Neural progenitor cell (in vitro differentiated cells): ENCODE data around the gene LTBP2. TPM values are rescaled to one million over a fixed set of nuclear protein-coding genes. Genes with fewer than 3 reads are reported as not detected.

Experiments
- DNase-seq: peaks from one replicate; pipeline ENCODE4 v3.0.0-alpha.2; 2016; ENCODE audit warnings: low spot score
- H2AFZ ChIP-seq: fragments of 200-600 bp; sonication (generic); replicated peaks from 2 replicates; pipeline ENCODE4 v1.6.1; 2016; ENCODE audit warnings: antibody characterized with exemption
- H3F3A ChIP-seq: fragments of 200-600 bp; sonication (generic); 2 replicates; pipeline ENCODE4 v1.6.1; 2016; ENCODE audit warnings: antibody characterized with exemption, low read depth
- H3K27ac ChIP-seq: fragments of 200-600 bp; sonication (generic); 2 replicates; pipeline ENCODE4 v1.5.1; 2016; ENCODE audit warnings: mild to moderate bottlenecking
- H3K27me3 ChIP-seq: fragments of 200-600 bp; sonication (generic); 2 replicates; pipeline ENCODE4 v1.6.1; 2016; ENCODE audit warnings: mild to moderate bottlenecking, moderate library complexity
- H3K36me3 ChIP-seq: fragments of 200-600 bp; sonication (generic); 2 replicates; pipeline ENCODE4 v1.5.1; 2016
- H3K4me1 ChIP-seq: fragments of 200-600 bp; sonication (generic); 2 replicates; pipeline ENCODE4 v1.6.1; 2016; ENCODE audit warnings: mixed run types
- H3K4me2 ChIP-seq: fragments of 200-600 bp; sonication (generic); 2 replicates; pipeline ENCODE4 v1.6.1; 2016
- H3K4me3 ChIP-seq: fragments of 200-600 bp; sonication (generic); 2 replicates; pipeline ENCODE4 v1.5.1; 2016
- H3K79me2 ChIP-seq: fragments of 200-600 bp; sonication (generic); 2 replicates; pipeline ENCODE4 v1.6.1; 2016; ENCODE audit warnings: low read depth
- H3K9ac ChIP-seq: fragments of 200-600 bp; sonication (generic); 2 replicates; pipeline ENCODE4 v1.6.1; 2016
- H3K9me3 ChIP-seq: fragments of 200-600 bp; sonication (generic); 2 replicates; pipeline ENCODE4 v1.5.1; 2016; ENCODE audit warnings: low read depth
- H4K20me1 ChIP-seq: fragments of 200-600 bp; sonication (generic); 2 replicates; pipeline ENCODE4 v1.6.1; 2016; ENCODE audit warnings: low read depth
- H3K27ac Mint-ChIP-seq: 3 replicates; pipeline ENCODE4 v1.8.0; 2021; ENCODE audit warnings: mixed read lengths
- H3K27me3 Mint-ChIP-seq: 2 replicates; pipeline ENCODE4 v1.8.0; 2022; ENCODE audit warnings: low read depth, mild to moderate bottlenecking, inconsistent platforms, moderate library complexity, mixed read lengths; ENCODE audit not compliant: insufficient read depth
- H3K36me3 Mint-ChIP-seq: 3 replicates; pipeline ENCODE4 v1.8.0; 2021; ENCODE audit warnings: mixed read lengths
- H3K4me1 Mint-ChIP-seq: 3 replicates; pipeline ENCODE4 v1.8.0; 2021; ENCODE audit warnings: mixed read lengths
- H3K4me3 Mint-ChIP-seq: 3 replicates; pipeline ENCODE4 v1.8.0; 2021; ENCODE audit warnings: mild to moderate bottlenecking, moderate library complexity, mixed read lengths
- H3K9me3 Mint-ChIP-seq: 3 replicates; pipeline ENCODE4 v1.8.0; 2020; ENCODE audit warnings: mixed read lengths
- CTCF ChIP-seq: fragments of 200-600 bp; sonication (generic); IDR thresholded peaks from 2 replicates; pipeline ENCODE4 v1.5.1; 2017; ENCODE audit warnings: antibody characterized with exemption, mild to moderate bottlenecking
- EZH2 ChIP-seq: fragments of 200-600 bp; sonication (generic); IDR thresholded peaks from 2 replicates; pipeline ENCODE4 v1.6.1; 2017; ENCODE audit warnings: antibody characterized with exemption, mild to moderate bottlenecking, moderate library complexity
- EZH2phosphoT487 ChIP-seq: fragments of 200-600 bp; sonication (generic); IDR thresholded peaks from 2 replicates; pipeline ENCODE4 v1.6.1; 2017; ENCODE audit warnings: antibody characterized with exemption
- total RNA-seq: library from RNA; depleted of rRNA; stranded (reverse); fragments of >200 nt; gene quantifications from 2 replicates; pipeline ENCODE4 v1.2.3, GENCODE V29; 2015; ENCODE audit warnings: low replicate concordance

LTBP2 gene
- total RNA-seq, 1 donor from 2014 or later: 0.43 TPM

- Histone ChIP-seq H3K27ac (no peak overlapping the region), H2AFZ (peak overlapping the region; percentile 27), H3F3A (no peaks in the 10 kb centered on the region), H3K4me2 (peak overlapping the region; percentile 31), H3K9ac (no peak overlapping the region), H3K36me3 (no peaks in the 10 kb centered on the region), H3K4me1 (peaks cover 21% of the 10 kb centered on the region), H3K27me3 (no peaks in the 10 kb centered on the region), H3K4me3 (no peak overlapping the region), H3K79me2 (no peaks in the 10 kb centered on the region), H3K9me3 (no peaks in the 10 kb centered on the region), H4K20me1 (no peaks in the 10 kb centered on the region)
- Mint-ChIP-seq H3K36me3 (no peaks in the 10 kb centered on the region), H3K27ac (peak overlapping the region; percentile 96), H3K9me3 (no peaks in the 10 kb centered on the region), H3K4me3 (peak overlapping the region; percentile 18), H3K4me1 (peaks cover 51% of the 10 kb centered on the region), H3K27me3 (peaks cover 8% of the 10 kb centered on the region)
- DNase-seq: no peak
- TF ChIP-seq EZH2: no peak
- TF ChIP-seq EZH2phosphoT487: no peak
- TF ChIP-seq CTCF: no peak
Measured at GRCh38 chr14:74510959-74511409, 101.1 kb downstream of the LTBP2 start.

- Histone ChIP-seq H3K9ac (no peak overlapping the region), H2AFZ (peak overlapping the region; percentile 27), H3K9me3 (no peaks in the 10 kb centered on the region), H3K4me1 (peaks cover 21% of the 10 kb centered on the region), H3K27ac (no peak overlapping the region), H4K20me1 (no peaks in the 10 kb centered on the region), H3F3A (no peaks in the 10 kb centered on the region), H3K27me3 (no peaks in the 10 kb centered on the region), H3K79me2 (no peaks in the 10 kb centered on the region), H3K4me2 (peak overlapping the region; percentile 31), H3K36me3 (no peaks in the 10 kb centered on the region), H3K4me3 (no peak overlapping the region)
- peak; percentile 55 for DNase-seq
- H3K27ac Mint-ChIP-seq: peak overlapping the region; percentile 96
- no peaks in the 10 kb centered on the region for H3K36me3 Mint-ChIP-seq
- H3K27me3 Mint-ChIP-seq: peaks cover 8% of the 10 kb centered on the region
- peak overlapping the region; percentile 18 for H3K4me3 Mint-ChIP-seq
- H3K9me3 Mint-ChIP-seq: no peaks in the 10 kb centered on the region
- peaks cover 51% of the 10 kb centered on the region for H3K4me1 Mint-ChIP-seq
- TF ChIP-seq CTCF (no peak), EZH2phosphoT487 (no peak), EZH2 (no peak)
Measured at GRCh38 chr14:74510223-74510931, 101.7 kb downstream of the LTBP2 start.

- no peaks in the 10 kb centered on the region for H3K9me3 Mint-ChIP-seq
- Histone ChIP-seq H3K27me3 (no peaks in the 10 kb centered on the region), H3K4me3 (no peak overlapping the region), H3K4me2 (no peak overlapping the region), H3K79me2 (no peaks in the 10 kb centered on the region), H3K9ac (no peak overlapping the region), H3K4me1 (peaks cover 21% of the 10 kb centered on the region), H3K36me3 (no peaks in the 10 kb centered on the region), H3F3A (no peaks in the 10 kb centered on the region), H3K9me3 (no peaks in the 10 kb centered on the region), H3K27ac (no peak overlapping the region), H4K20me1 (no peaks in the 10 kb centered on the region), H2AFZ (no peak overlapping the region)
- H3K4me3 Mint-ChIP-seq: peak overlapping the region; percentile 35
- no peaks in the 10 kb centered on the region for H3K36me3 Mint-ChIP-seq
- peaks cover 49% of the 10 kb centered on the region for H3K4me1 Mint-ChIP-seq
- peaks cover 8% of the 10 kb centered on the region for H3K27me3 Mint-ChIP-seq
- no peak for TF ChIP-seq EZH2phosphoT487
- no peak for TF ChIP-seq CTCF
- no peak for TF ChIP-seq EZH2
- H3K27ac Mint-ChIP-seq: peak overlapping the region; percentile 93
- DNase-seq: no peak
Measured at GRCh38 chr14:74509587-74510222, 102.3 kb downstream of the LTBP2 start.
